PC-9 (cell line): ENCODE measurements around the gene PALLD. TPM values are rescaled to one million over a fixed set of nuclear protein-coding genes. Genes with fewer than 3 reads are reported as not detected.
A peak's percentile ranks its signal among the peaks of the same experiment; 100 is the strongest.

Source experiments
- BruUV-seq: library from RNA; stranded (reverse); fragments of 400-500 nt; replicated peaks from 2 replicates; lab custom pipeline; 2021; lab: Mats Ljungman, UMichigan
- CTCF ChIA-PET: fragments of 300-600 bp; sonication (Branson Sonifier 250); formaldehyde crosslinking; loops from one replicate; lab custom pipeline; 2022; ENCODE audit warnings: antibody characterized with exemption; lab: Charles Lee
- POLR2A ChIA-PET: fragments of 300-600 bp; sonication (Branson Sonifier 250); formaldehyde crosslinking; loops from one replicate; lab custom pipeline; 2022; ENCODE audit warnings: antibody characterized with exemption; ENCODE audit not compliant: unreplicated experiment; lab: Charles Lee
- DNase-seq, 2 experiments: peaks; one replicate each; pipeline versions ENCODE4 v3.0.0 to v3.0.0-alpha.2; 2015 to 2022; ENCODE audit warnings: mixed read lengths in 1 of 2
- H2AFZ ChIP-seq: fragments of 200-600 bp; sonication (generic); 2 replicates; pipeline ENCODE4 v1.8.1; 2017; ENCODE audit warnings: antibody characterized with exemption
- H3F3A ChIP-seq: fragments of 200-600 bp; sonication (generic); 2 replicates; pipeline ENCODE4 v1.8.1; 2017; ENCODE audit warnings: antibody characterized with exemption, mild to moderate bottlenecking, low read depth; ENCODE audit not compliant: insufficient read depth
- H3K27ac ChIP-seq: fragments of 200-600 bp; sonication (generic); 2 replicates; pipeline ENCODE4 v1.6.1; 2016; ENCODE audit warnings: mixed run types
- H3K27me3 ChIP-seq: fragments of 200-600 bp; sonication (generic); 2 replicates; pipeline ENCODE4 v1.6.1; 2016; ENCODE audit warnings: low read depth, mixed run types; ENCODE audit not compliant: insufficient read depth
- H3K36me3 ChIP-seq: fragments of 200-600 bp; sonication (generic); 2 replicates; pipeline ENCODE4 v1.6.1; 2016; ENCODE audit warnings: low read depth, mixed run types
- H3K4me1 ChIP-seq: fragments of 200-600 bp; sonication (generic); replicated peaks from 2 replicates; pipeline ENCODE4 v1.6.1; 2016; ENCODE audit warnings: mixed run types; ENCODE audit not compliant: insufficient read depth
- H3K4me2 ChIP-seq: fragments of 200-600 bp; sonication (generic); 2 replicates; pipeline ENCODE4 v1.6.1; 2017; ENCODE audit warnings: mixed run types
- H3K4me3 ChIP-seq: fragments of 200-600 bp; sonication (generic); 2 replicates; pipeline ENCODE4 v1.6.1; 2016; ENCODE audit warnings: mixed run types
- H3K79me2 ChIP-seq: fragments of 200-600 bp; sonication (generic); 2 replicates; pipeline ENCODE4 v1.6.1; 2017; ENCODE audit warnings: low read depth, mixed run types
- H3K9me2 ChIP-seq: fragments of 200-600 bp; sonication (generic); 2 replicates; pipeline ENCODE4 v1.8.1; 2017; ENCODE audit warnings: mild to moderate bottlenecking; ENCODE audit not compliant: insufficient read depth
- H3K9me3 ChIP-seq: fragments of 200-600 bp; sonication (generic); 2 replicates; pipeline ENCODE4 v1.8.1; 2016; ENCODE audit warnings: low read depth; ENCODE audit not compliant: insufficient read depth
- H4K20me1 ChIP-seq: fragments of 200-600 bp; sonication (generic); 2 replicates; pipeline ENCODE4 v1.8.1; 2017; ENCODE audit not compliant: insufficient read depth
- CTCF ChIP-seq: fragments of 200-600 bp; sonication (generic); conservative IDR thresholded peaks from 2 replicates; pipeline ENCODE4 v1.6.1; 2017; ENCODE audit warnings: mixed run types, antibody characterized with exemption, mild to moderate bottlenecking, moderate library complexity
- EZH2 ChIP-seq: fragments of 200-600 bp; sonication (generic); IDR thresholded peaks from 2 replicates; pipeline ENCODE4 v1.8.0; 2017; ENCODE audit warnings: antibody characterized with exemption, low read depth
- intact Hi-C: fragments of 100-400 bp; cut with micrococcal nuclease; formaldehyde crosslinking; loops from one replicate; pipeline ENCODE4 v1.10.0; 2022; ENCODE audit not compliant: unreplicated experiment
- total RNA-seq: library from RNA; stranded (reverse); gene quantifications from 2 replicates; pipeline ENCODE4 v1.2.3, GENCODE V29; 2021

The PALLD gene
- total RNA-seq, 1 experiment from 2014 or later = 156 TPM

DNA sequence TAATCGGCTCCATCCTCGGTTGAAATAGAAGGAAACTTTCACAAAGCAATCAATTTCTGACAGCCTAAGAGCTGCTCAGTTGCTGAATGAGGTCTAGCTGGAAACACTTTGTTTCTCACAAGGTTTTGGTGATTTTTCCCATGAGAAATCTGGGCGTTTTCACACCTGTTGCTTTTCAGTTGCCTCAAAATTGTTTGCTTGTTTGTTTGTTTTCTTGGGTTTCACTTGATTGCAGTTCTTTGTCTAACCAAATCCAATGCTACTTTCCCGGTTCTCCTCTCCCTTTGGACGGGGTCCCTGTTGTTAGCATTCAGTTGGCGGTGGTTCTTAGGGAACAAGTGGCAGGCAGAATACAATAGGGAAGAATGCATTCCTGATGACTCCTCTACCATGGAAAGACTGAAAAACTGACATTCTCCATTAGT is 135.5 kb downstream of the PALLD start:
- Histone ChIP-seq H3K9me3 (no peaks in the 10 kb centered on the region), H3K79me2 (peaks cover 36% of the 10 kb centered on the region), H3K4me2 (peak overlapping the region; percentile 99), H2AFZ (peak overlapping the region; percentile 96), H3K27ac (peak overlapping the region; percentile 75), H3K9me2 (no peaks in the 10 kb centered on the region), H3K36me3 (no peaks in the 10 kb centered on the region), H3K4me1 (peaks cover 65% of the 10 kb centered on the region), H3K27me3 (no peaks in the 10 kb centered on the region), H3K4me3 (peak overlapping the region; percentile 92), H3F3A (peaks cover 33% of the 10 kb centered on the region), H4K20me1 (no peaks in the 10 kb centered on the region)
- ChIA-PET CTCF (interaction anchor here (0.6 kb wide), 1 partner anchor 152 kb away, joined by 5 read pairs; the partner anchor contains the start of gene DDX60L), POLR2A (interaction anchor here (0.5 kb wide), 1 partner anchor 43 kb away, joined by 4 read pairs; no protein-coding TSS in a partner anchor)
- DNase-seq = no peak
- BruUV-seq = TSS peak; percentile 45
- intact Hi-C loops = loop anchor here (5.0 to 10.0 kb wide), 4 partner anchors 60 to 245 kb away; no protein-coding TSS in a partner anchor
- TF ChIP-seq EZH2 (no peak), CTCF (no peak)

DNA sequence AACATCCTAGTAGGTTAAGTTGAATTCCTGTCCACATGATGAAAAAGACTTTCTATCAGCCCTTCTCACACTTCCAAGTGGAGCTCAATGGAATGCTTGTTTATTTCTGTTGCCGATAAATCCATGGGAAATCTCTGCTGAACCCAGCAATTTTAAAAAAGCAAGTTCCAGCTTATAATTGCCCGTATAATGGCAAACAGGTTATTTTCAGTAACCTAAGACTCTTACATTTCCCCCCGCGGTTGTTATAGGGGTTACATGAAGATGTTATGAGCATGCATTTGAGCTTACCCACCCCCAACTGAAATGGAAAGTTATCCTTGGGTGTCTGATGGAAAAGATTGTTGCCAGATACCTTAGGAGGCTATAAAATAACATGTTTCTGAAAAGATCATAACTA is 136.2 kb downstream of the PALLD start:
- Histone ChIP-seq H3K79me2 (peaks cover 39% of the 10 kb centered on the region), H3K4me2 (peak overlapping the region; percentile 99), H3K9me2 (no peaks in the 10 kb centered on the region), H3K4me1 (peaks cover 73% of the 10 kb centered on the region), H3K27me3 (no peaks in the 10 kb centered on the region), H3K9me3 (no peaks in the 10 kb centered on the region), H3K36me3 (no peaks in the 10 kb centered on the region), H3F3A (peaks cover 39% of the 10 kb centered on the region), H2AFZ (no peak overlapping the region; the same call in 1 of the 2 replicates), H3K27ac (peak overlapping the region; percentile 75), H3K4me3 (peak overlapping the region; percentile 92), H4K20me1 (no peaks in the 10 kb centered on the region)
- BruUV-seq = no TSS peak
- CTCF ChIA-PET = no interaction called here
- intact Hi-C loops = loop anchor here (5.0 to 10.0 kb wide), 4 partner anchors 59 to 244 kb away; no protein-coding TSS in a partner anchor
- DNase-seq = no peak
- no peak for TF ChIP-seq CTCF
- no peak for TF ChIP-seq EZH2
- POLR2A ChIA-PET = interaction anchor here (0.6 to 0.7 kb wide), 3 partner anchors 52 to 119 kb away, joined by 3 to 5 read pairs (median 3); no protein-coding TSS in a partner anchor

DNA sequence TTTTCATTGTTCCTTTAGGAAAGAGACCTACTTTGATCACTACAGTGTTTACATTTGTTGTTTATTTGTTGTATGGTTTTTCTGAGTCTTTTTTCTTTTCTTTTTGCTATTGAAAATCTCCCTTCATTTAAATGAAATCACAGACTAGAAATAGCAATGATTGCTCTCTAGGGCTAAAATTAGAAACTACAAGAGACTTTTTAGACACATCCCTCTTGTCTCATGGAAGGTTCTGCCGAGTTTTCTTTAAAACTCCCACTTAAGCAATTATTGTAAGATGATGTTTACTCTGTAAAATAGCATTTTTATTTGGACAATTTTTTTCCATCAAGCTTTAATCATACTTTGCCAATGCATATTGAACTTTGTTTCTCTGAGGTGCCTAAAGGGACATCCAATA is 136.6 kb downstream of the PALLD start:
- no TSS peak for BruUV-seq
- Histone ChIP-seq H3K36me3 (no peaks in the 10 kb centered on the region), H3K27ac (peak overlapping the region; percentile 75), H3K9me3 (no peaks in the 10 kb centered on the region), H3K4me3 (peak overlapping the region; percentile 92), H3K79me2 (peaks cover 39% of the 10 kb centered on the region), H4K20me1 (no peaks in the 10 kb centered on the region), H3K27me3 (no peaks in the 10 kb centered on the region), H3F3A (peaks cover 39% of the 10 kb centered on the region), H3K4me1 (peaks cover 76% of the 10 kb centered on the region), H3K9me2 (no peaks in the 10 kb centered on the region), H3K4me2 (peak overlapping the region; percentile 99), H2AFZ (no peak overlapping the region; the same call in 1 of the 2 replicates)
- CTCF ChIA-PET = no interaction called here
- no peak for DNase-seq
- TF ChIP-seq CTCF (no peak), EZH2 (no peak)
- POLR2A ChIA-PET = interaction anchor here (0.6 to 0.7 kb wide), 3 partner anchors 34 to 119 kb away, joined by 3 to 4 read pairs (median 3); no protein-coding TSS in a partner anchor
- intact Hi-C loops = loop anchor here (5.0 to 10.0 kb wide), 4 partner anchors 59 to 244 kb away; no protein-coding TSS in a partner anchor
